H1 (cell line): Measurements from ENCODE around the gene ARHGAP26. TPM values are rescaled to one million over a fixed set of nuclear protein-coding genes. Genes with fewer than 3 reads are reported as not detected.

Experiments used
- CTCF ChIA-PET: fragments of 300-600 bp; sonication (Branson Sonifier 250); formaldehyde crosslinking; loops from one replicate; lab custom pipeline; 2021; ENCODE audit not compliant: partially characterized antibody; lab: Charles Lee
- POLR2A ChIA-PET: fragments of 300-600 bp; sonication (Branson Sonifier 250); formaldehyde crosslinking; loops from one replicate; lab custom pipeline; 2021; ENCODE audit warnings: inconsistent platforms; ENCODE audit not compliant: partially characterized antibody; lab: Charles Lee
- DNase-seq, 2 experiments: peaks; one replicate each; pipeline versions ENCODE4 v3.0.0 to v3.0.0-alpha.2; 2010 to 2022; ENCODE audit warnings: low spot score in 2 of 2, low read depth in 1 of 2, mixed read lengths in 1 of 2
- FAIRE-seq: peaks from 2 replicates; lab custom pipeline; 2011; peaks lifted over from hg19 to GRCh38; lab: Jason Lieb, UNC
- H2AFZ ChIP-seq: 2 replicates; pipeline ENCODE4 v1.8.1; 2012; ENCODE audit warnings: low read length, inconsistent platforms
- H2AK5ac ChIP-seq: 2 replicates; pipeline ENCODE4 v1.6.1; 2013; ENCODE audit warnings: low read depth, low read length
- H2BK120ac ChIP-seq: replicated peaks from 2 replicates; pipeline ENCODE3; 2013; ENCODE audit warnings: low read depth, low read length, inconsistent platforms
- H2BK12ac ChIP-seq: 2 replicates; pipeline ENCODE4 v1.6.1; 2013; ENCODE audit warnings: low read depth, low read length
- H2BK15ac ChIP-seq: 2 replicates; pipeline ENCODE4 v1.6.1; 2013; ENCODE audit warnings: low read length
- H2BK20ac ChIP-seq: 2 replicates; pipeline ENCODE4 v1.6.1; 2013; ENCODE audit warnings: low read length
- H2BK5ac ChIP-seq: 2 replicates; pipeline ENCODE4 v1.6.1; 2013; ENCODE audit warnings: low read depth, low read length
- H3K14ac ChIP-seq: 2 replicates; pipeline ENCODE4 v1.6.1; 2013; ENCODE audit warnings: inconsistent platforms; ENCODE audit not compliant: insufficient read length
- H3K18ac ChIP-seq: 2 replicates; pipeline ENCODE4 v1.6.1; 2013; ENCODE audit warnings: low read length; ENCODE audit errors: extremely low read depth
- H3K23ac ChIP-seq: 2 replicates; pipeline ENCODE4 v1.6.1; 2013; ENCODE audit warnings: inconsistent platforms; ENCODE audit not compliant: insufficient read length
- H3K23me2 ChIP-seq: 2 replicates; pipeline ENCODE4 v1.6.1; 2013; ENCODE audit warnings: low read depth, low read length
- H3K27ac ChIP-seq: 2 replicates; pipeline ENCODE4 v1.6.1; 2011; ENCODE audit warnings: low read depth, low read length, inconsistent platforms
- H3K27me3 ChIP-seq, 4 experiments: replicated peaks in 1 of 4; 1 replicate in 1 of 4; 2 replicates in 3 of 4; pipeline versions ENCODE4 v1.6.1 to v1.8.1; 2011 to 2013; ENCODE audit warnings: low read length in 3 of 4, mild to moderate bottlenecking in 3 of 4, inconsistent platforms in 2 of 4, mixed read lengths in 2 of 4, moderate library complexity in 1 of 4; ENCODE audit not compliant: control insufficient read depth in 3 of 4, insufficient read depth in 3 of 4; ENCODE audit errors: extremely low read depth in 1 of 4
- H3K36me3 ChIP-seq, 4 experiments: 2 replicates each; pipeline versions ENCODE4 v1.6.1 to v1.8.1; 2011 to 2013; ENCODE audit warnings: mild to moderate bottlenecking in 4 of 4, low read length in 3 of 4, moderate library complexity in 2 of 4, control low read depth in 1 of 4, inconsistent platforms in 1 of 4; ENCODE audit not compliant: insufficient read depth in 4 of 4, control insufficient read depth in 2 of 4
- H3K4ac ChIP-seq: replicated peaks from 2 replicates; pipeline ENCODE3; 2013; ENCODE audit warnings: low read length, low read depth, mixed read lengths, inconsistent platforms; ENCODE audit not compliant: insufficient read length
- H3K4me1 ChIP-seq, 4 experiments: replicated peaks in 1 of 4; 1 replicate in 1 of 4; 2 replicates in 3 of 4; pipeline versions ENCODE4 v1.6.1 to v1.8.1; 2011 to 2013; ENCODE audit warnings: low read length in 3 of 4, inconsistent platforms in 2 of 4, mixed read lengths in 1 of 4; ENCODE audit not compliant: insufficient read depth in 4 of 4, control insufficient read depth in 3 of 4
- H3K4me2 ChIP-seq, 2 experiments: 2 replicates each; pipeline versions ENCODE4 v1.6.1 to v1.8.1; 2011 to 2013; ENCODE audit warnings: low read depth in 2 of 2, low read length in 2 of 2, control low read depth in 1 of 2, inconsistent platforms in 1 of 2, mild to moderate bottlenecking in 1 of 2; ENCODE audit not compliant: insufficient read depth in 1 of 2
- H3K4me3 ChIP-seq, 4 experiments: fragments of 200-600, 300-600 bp in 1 of 4; sonication (generic), shearing (Covaris generic), sonication (Bioruptor Twin) in 1 of 4; 2 replicates each; pipeline versions ENCODE4 v1.5.1 to v1.8.1; 2011 to 2016; ENCODE audit warnings: low read length in 4 of 4, low read depth in 3 of 4, control low read depth in 2 of 4, inconsistent platforms in 2 of 4, mild to moderate bottlenecking in 2 of 4, mixed read lengths in 1 of 4, moderate library complexity in 1 of 4; ENCODE audit not compliant: insufficient read depth in 2 of 4; ENCODE audit errors: extremely low read depth in 1 of 4
- H3K56ac ChIP-seq: replicated peaks from 2 replicates; pipeline ENCODE3; 2013; ENCODE audit warnings: low read depth, mild to moderate bottlenecking, mixed read lengths, low read length, inconsistent platforms; ENCODE audit not compliant: insufficient read length
- H3K79me1 ChIP-seq: 2 replicates; pipeline ENCODE4 v1.6.1; 2013; ENCODE audit warnings: low read depth, low read length, control low read depth
- H3K79me2 ChIP-seq, 2 experiments: 2 replicates each; pipeline versions ENCODE4 v1.6.1 to v1.8.1; 2012 to 2013; ENCODE audit warnings: low read length in 2 of 2, mild to moderate bottlenecking in 2 of 2, inconsistent platforms in 1 of 2; ENCODE audit not compliant: insufficient read depth in 2 of 2, control insufficient read depth in 1 of 2
- H3K9ac ChIP-seq, 4 experiments: replicated peaks in 1 of 4; 1 replicate in 1 of 4; 2 replicates in 3 of 4; pipeline versions ENCODE4 v1.6.1 to v1.8.1; 2011 to 2013; ENCODE audit warnings: low read depth in 3 of 4, low read length in 3 of 4, control low read depth in 2 of 4, mild to moderate bottlenecking in 2 of 4, moderate library complexity in 2 of 4, inconsistent platforms in 1 of 4; ENCODE audit errors: extremely low read depth in 1 of 4
- H3K9me3 ChIP-seq, 2 experiments: 2 replicates each; pipeline versions ENCODE4 v1.6.1 to v1.8.1; 2012 to 2013; ENCODE audit warnings: mild to moderate bottlenecking in 2 of 2, moderate library complexity in 2 of 2, control low read depth in 1 of 2, inconsistent platforms in 1 of 2, low read depth in 1 of 2, low read length in 1 of 2, mixed read lengths in 1 of 2; ENCODE audit not compliant: insufficient read depth in 2 of 2
- H4K20me1 ChIP-seq, 2 experiments: replicated peaks in 1 of 2; 2 replicates each; pipeline versions ENCODE3 to v1.8.1; 2011 to 2013; ENCODE audit warnings: inconsistent platforms in 2 of 2, low read length in 2 of 2, mild to moderate bottlenecking in 1 of 2; ENCODE audit not compliant: insufficient read depth in 2 of 2, control insufficient read depth in 1 of 2
- H4K5ac ChIP-seq: 2 replicates; pipeline ENCODE4 v1.6.1; 2013; ENCODE audit warnings: low read length, low read depth, mixed read lengths, inconsistent platforms; ENCODE audit not compliant: insufficient read length
- H4K8ac ChIP-seq: 2 replicates; pipeline ENCODE4 v1.8.0; 2013; ENCODE audit warnings: mild to moderate bottlenecking, moderate library complexity, low read length, inconsistent platforms; ENCODE audit not compliant: insufficient read depth; ENCODE audit errors: extremely low read depth
- H4K91ac ChIP-seq: replicated peaks from 2 replicates; pipeline ENCODE3; 2013; ENCODE audit warnings: low read length, mixed read lengths, inconsistent platforms; ENCODE audit not compliant: insufficient read length
- BRCA1 ChIP-seq: IDR thresholded peaks from 2 replicates; pipeline ENCODE4 v1.6.1; 2012; ENCODE audit warnings: low read depth, low read length, improper control_type of control experiment
- CTCF ChIP-seq, 3 experiments: IDR thresholded peaks; 1 replicate in 2 of 3; 2 replicates in 1 of 3; pipeline versions ENCODE4 v1.5.1 to v1.6.1; 2011; ENCODE audit warnings: low read length in 3 of 3, mild to moderate bottlenecking in 3 of 3, inconsistent platforms in 2 of 3, low read depth in 1 of 3, moderate library complexity in 1 of 3; ENCODE audit not compliant: insufficient read depth in 1 of 3; ENCODE audit errors: control extremely low read depth in 1 of 3
- FOSL1 ChIP-seq: IDR thresholded peaks from 2 replicates; pipeline ENCODE4 v1.6.1; 2011; ENCODE audit warnings: mild to moderate bottlenecking, low read depth, low read length, moderate library complexity; ENCODE audit not compliant: insufficient read depth
- KDM4A ChIP-seq: IDR thresholded peaks from one replicate; pipeline ENCODE4 v1.7.1; 2012; ENCODE audit warnings: low read depth, mild to moderate bottlenecking, moderate library complexity, low read length, inconsistent platforms; ENCODE audit not compliant: severe bottlenecking
- PHF8 ChIP-seq: fragments of 200-600 bp; sonication (generic); conservative IDR thresholded peaks from 2 replicates; pipeline ENCODE4 v1.7.1; 2012; ENCODE audit warnings: low read depth, mild to moderate bottlenecking, inconsistent platforms, low read length, moderate library complexity
- RBBP5 ChIP-seq: IDR thresholded peaks from 2 replicates; pipeline ENCODE4 v1.7.1; 2012; ENCODE audit warnings: low read depth, mild to moderate bottlenecking, inconsistent platforms, low read length, moderate library complexity, borderline replicate concordance
- SRF ChIP-seq: IDR thresholded peaks from 2 replicates; pipeline ENCODE4 v1.6.1; 2011; ENCODE audit warnings: mild to moderate bottlenecking, low read depth, low read length, moderate library complexity
- TEAD4 ChIP-seq: IDR thresholded peaks from 2 replicates; pipeline ENCODE4 v1.6.1; 2012; ENCODE audit warnings: low read depth, low read length, inconsistent platforms, mixed read lengths
- YY1 ChIP-seq: IDR thresholded peaks from 2 replicates; pipeline ENCODE4 v1.6.1; 2011; ENCODE audit warnings: low read depth, mild to moderate bottlenecking, low read length
- WGBS, 2 experiments: shearing (Covaris generic) in 1 of 2; methylation state at CpG; one replicate each; pipeline versions ENCODE4 v1.1.6 to v1.1.7; 2013 to 2015; ENCODE audit warnings: low lambda C conversion rate in 2 of 2, mixed read lengths in 2 of 2, inconsistent platforms in 1 of 2, low coverage in 1 of 2, missing lambda C conversion rate in 1 of 2; ENCODE audit not compliant: insufficient replicate concordance in 2 of 2, insufficient coverage in 1 of 2, insufficient read length in 1 of 2; ENCODE audit errors: extremely low coverage in 1 of 2, missing lambda C conversion rate in 1 of 2; 5-methylcytosine and 5-hydroxymethylcytosine counted together
- polyA plus RNA-seq, 7 experiments: library from polyadenylated mRNA; depleted of rRNA in 3 of 7; stranded (reverse) in 5 of 7; unstranded in 2 of 7; fragments of >200 nt in 5 of 7; fragments of 200-250 nt in 2 of 7; gene quantifications; 1 replicate in 5 of 7; 2 replicates in 1 of 7; 4 replicates in 1 of 7; pipeline versions ENCODE4 v1.2.1 to v1.2.3, GENCODE V29; 2011 to 2013; ENCODE audit warnings: missing spikeins in 2 of 7, mixed read lengths in 2 of 7
- total RNA-seq: library from RNA; stranded (reverse); fragmentation: NEBNext Ultra II Directional; extraction: Animal tissue kit (Norgen Biotek cat#: 25700); gene quantifications from 2 replicates; pipeline ENCODE4 v1.2.1, GENCODE V29; 2021

Gene ARHGAP26
- total and polyA plus RNA-seq, 2 of the 8 experiments (the other 6 are each of a cell fraction or from before 2014, with no cell fraction given): 7.1 to 24.8 TPM

GRCh38 chr5:142827934-142828576 is 57.9 kb downstream of the ARHGAP26 start:
- H2AFZ ChIP-seq: no peak overlapping the region
- H3K56ac ChIP-seq: no peak overlapping the region
- ChIA-PET POLR2A (no interaction called here), CTCF (interaction anchor here (1.0 to 2.0 kb wide), 5 partner anchors 31 to 115 kb away, joined by 3 to 6 read pairs (median 4); partner anchors contain the start of gene ARHGAP26)
- no peak overlapping the region for H3K4ac ChIP-seq
- no peaks in the 10 kb centered on the region for H3K23me2 ChIP-seq
- no peak overlapping the region for H4K5ac ChIP-seq
- no peak overlapping the region for H2BK12ac ChIP-seq
- H3K79me2 ChIP-seq: peaks cover 0 to 56% of the 10 kb centered on the region in 2 experiments; a peak in 2 of 4 replicates
- no peak overlapping the region for H2BK5ac ChIP-seq
- H3K23ac ChIP-seq: no peak overlapping the region
- no peak overlapping the region for H3K4me3 ChIP-seq
- no peak overlapping the region for H2BK120ac ChIP-seq
- no peak overlapping the region for H3K27ac ChIP-seq
- H2AK5ac ChIP-seq: no peak overlapping the region
- no peak for FAIRE-seq
- no peak overlapping the region for H3K9ac ChIP-seq
- no peak overlapping the region for H3K14ac ChIP-seq
- H4K8ac ChIP-seq: no peak overlapping the region
- DNase-seq: no peak
- no peaks in the 10 kb centered on the region for H3K36me3 ChIP-seq
- no peak for TF ChIP-seq RBBP5
- no peak for TF ChIP-seq BRCA1
- no peak for TF ChIP-seq YY1
- TF ChIP-seq FOSL1: no peak
- TF ChIP-seq CTCF (IDR thresholded peaks at IDR 0.05; ENCODE audit: control extremely low read depth in 1 of 3, insufficient read depth in 1 of 3, low read depth in 1 of 3, low read length in 3 of 3): no peak
- no peak for TF ChIP-seq TEAD4
- TF ChIP-seq SRF: no peak
- TF ChIP-seq PHF8: no peak
- no peak for TF ChIP-seq KDM4A
- no peak overlapping the region for H4K91ac ChIP-seq
- no peaks in the 10 kb centered on the region for H3K9me3 ChIP-seq
- H3K27me3 ChIP-seq: no peaks in the 10 kb centered on the region
- no peak overlapping the region for H3K18ac ChIP-seq
- WGBS, 2 experiments: 77% methylated on average over 6 of the region's 6 CpGs; no CpG with 5 or more reads in 1 of the 2 experiments
- peaks cover 0 to 18% (median 14%) of the 10 kb centered on the region in 4 experiments; a peak in 5 of 7 replicates for H3K4me1 ChIP-seq
- H3K79me1 ChIP-seq: peaks cover 6% of the 10 kb centered on the region; the same call in 1 of the 2 replicates
- no peak overlapping the region for H2BK20ac ChIP-seq
- no peak overlapping the region for H2BK15ac ChIP-seq
- no peak overlapping the region for H3K4me2 ChIP-seq
- no peaks in the 10 kb centered on the region for H4K20me1 ChIP-seq
